ENCODE data around the gene OR8J3. TPM values are rescaled to one million over a fixed set of nuclear protein-coding genes. Genes with fewer than 3 reads are reported as not detected.

Gene OR8J3
- total and polyA plus RNA-seq, 2 of the 13 experiments (the other 11 are each of a cell fraction or from before 2014, with no cell fraction given): not detected

GRCh38 chr11:56093008-56093407 lies 47.0 kb downstream of the OR8J3 start, which contains the start of gene OR8I2:
OR8I2 (plus strand) TSS chr11:56093308; CDS start chr11:56093308, 0 bp downstream.
- no peak for FAIRE-seq
- intact Hi-C loops (cut with micrococcal nuclease; ENCODE audit: unreplicated experiment): no loop called here
- no TSS peak for BruUV-seq (replicated peaks)
- ATAC-seq: no peak
- no peak within 1 kb of the TSS for H3K27ac ChIP-seq (ENCODE audit: extremely low read length, insufficient read depth, low read length)
- ChIA-PET CTCF (ENCODE audit: low intra/inter-chr PET ratio, low total read pairs) (no interaction called here), POLR2A (no interaction called here)
- WGBS (ENCODE audit: low lambda C conversion rate): 11% methylated on average over 3 of the region's 3 CpGs
- H2AFZ ChIP-seq (ENCODE audit: low read length): no peak within 1 kb of the TSS
- H3K4me3 ChIP-seq (replicated peaks in 1 of 3; ENCODE audit: insufficient read depth in 1 of 3, low read depth in 2 of 3, low read length in 3 of 3): no peak within 1 kb of the TSS
- 0 out of 2 replicates have a peak, but pooled peaks cover 7% of the 10 kb centered on the region for H3K9me3 ChIP-seq (ENCODE audit: low read length)
- no peaks in the 10 kb centered on the region; a peak in 1 of 5 replicates for H3K27me3 ChIP-seq (ENCODE audit: control insufficient read depth in 1 of 2, insufficient read depth in 2 of 2, low read length in 2 of 2)
- H3K79me2 ChIP-seq (ENCODE audit: insufficient read depth, low read length): no peaks in the 10 kb centered on the region
- H4K20me1 ChIP-seq (ENCODE audit: insufficient read depth, low read length): no peaks in the 10 kb centered on the region
- H3K9ac ChIP-seq (ENCODE audit: insufficient read depth, low read depth, low read length): no peak within 1 kb of the TSS
- no peaks in the 10 kb centered on the region for H3K36me3 ChIP-seq (replicated peaks in 1 of 2; ENCODE audit: control insufficient read depth in 1 of 2, insufficient read depth in 2 of 2, low read length in 2 of 2)
- no peak within 1 kb of the TSS for H3K4me2 ChIP-seq (ENCODE audit: low read depth, low read length)
- in situ Hi-C loops (cut with HindIII; ENCODE audit: extremely low pct_ligation_motif_present, low pct_unique_long_range_greater_than_20kb): no loop called here
- H3K4me1 ChIP-seq (ENCODE audit: insufficient read depth, low read length): no peaks in the 10 kb centered on the region
- TF ChIP-seq NFAT5 (CRISPR knock-in tag; IDR thresholded peaks at IDR 0.05): no peak
- DNase-seq (ENCODE audit: low spot score): no peak

GRCh38 chr11:56089697-56090096 lies 50.3 kb downstream of the OR8J3 start:
- CTCF ChIA-PET (ENCODE audit: low intra/inter-chr PET ratio, low total read pairs): no interaction called here
- Histone ChIP-seq H3K27me3 (ENCODE audit: control insufficient read depth in 1 of 2, insufficient read depth in 2 of 2, low read length in 2 of 2) (no peaks in the 10 kb centered on the region; a peak in 1 of 5 replicates), H3K9ac (ENCODE audit: insufficient read depth, low read depth, low read length) (no peak overlapping the region), H4K20me1 (ENCODE audit: insufficient read depth, low read length) (no peaks in the 10 kb centered on the region), H3K4me1 (ENCODE audit: insufficient read depth, low read length) (no peaks in the 10 kb centered on the region), H3K36me3 (replicated peaks in 1 of 2; ENCODE audit: control insufficient read depth in 1 of 2, insufficient read depth in 2 of 2, low read length in 2 of 2) (no peaks in the 10 kb centered on the region), H3K79me2 (ENCODE audit: insufficient read depth, low read length) (no peaks in the 10 kb centered on the region), H3K4me3 (replicated peaks in 1 of 3; ENCODE audit: insufficient read depth in 1 of 3, low read depth in 2 of 3, low read length in 3 of 3) (no peak overlapping the region), H3K4me2 (ENCODE audit: low read depth, low read length) (no peak overlapping the region), H2AFZ (ENCODE audit: low read length) (no peak overlapping the region), H3K27ac (ENCODE audit: extremely low read length, insufficient read depth, low read length) (no peak overlapping the region), H3K9me3 (ENCODE audit: low read length) (0 out of 2 replicates have a peak, but pooled peaks cover 7% of the 10 kb centered on the region)
- WGBS (ENCODE audit: low lambda C conversion rate): 19% methylated on average over 3 of the region's 3 CpGs
- ATAC-seq: no peak
- no peak for FAIRE-seq
- TF ChIP-seq JDP2 (CRISPR knock-in tag; IDR thresholded peaks at IDR 0.05; ENCODE audit: borderline replicate concordance): no peak
- TF ChIP-seq TSC22D2 (CRISPR knock-in tag; IDR thresholded peaks at IDR 0.05; ENCODE audit: borderline replicate concordance): no peak
- TF ChIP-seq FLYWCH1 (CRISPR knock-in tag; IDR thresholded peaks at IDR 0.05): no peak
- TF ChIP-seq HES4 (CRISPR knock-in tag; IDR thresholded peaks at IDR 0.05; ENCODE audit: borderline replicate concordance): no peak
- TF ChIP-seq GFI1 (CRISPR knock-in tag; IDR thresholded peaks at IDR 0.05; ENCODE audit: borderline replicate concordance): no peak
- no peak for TF ChIP-seq CBX2 (IDR thresholded peaks at IDR 0.05; ENCODE audit: low read depth, low read length)
- no peak for TF ChIP-seq CBX2 (CRISPR knock-in tag; IDR thresholded peaks at IDR 0.05; ENCODE audit: low read depth)
- in situ Hi-C loops (cut with HindIII; ENCODE audit: extremely low pct_ligation_motif_present, low pct_unique_long_range_greater_than_20kb) (no loop called here), intact Hi-C loops (cut with micrococcal nuclease; ENCODE audit: unreplicated experiment) (no loop called here)
- POLR2A ChIA-PET: no interaction called here
- no TSS peak for BruUV-seq (replicated peaks)
- DNase-seq (ENCODE audit: low spot score): no peak

All from HepG2 (cell line).